Prostate gland (tissue), 2 donors: Measurements from ENCODE around the gene LIMS3.
"Not testable (repeated sequence)": the region's sequence is repeated elsewhere in the genome, so short reads cannot be mapped to it uniquely, and the experiment has no call there.

Source experiments
- POLR2A ChIP-seq: fragments of 450-650 bp; IDR thresholded peaks from one replicate; pipeline ENCODE4 v1.6.1; 2016; ENCODE audit warnings: antibody characterized with exemption, mild to moderate bottlenecking
- TF ChIP-seq, protein P1 (sequence below), 4 experiments: fragments of 200-600 bp in 2 of 4; fragments of 450-650 bp in 2 of 4; sonication (generic) in 2 of 4; IDR thresholded peaks; 1 replicate in 3 of 4; 2 replicates in 1 of 4; pipeline ENCODE4 v1.5.1; 2016 to 2019; ENCODE audit warnings: antibody characterized with exemption in 4 of 4, mild to moderate bottlenecking in 2 of 4, moderate library complexity in 2 of 4

DNA sequence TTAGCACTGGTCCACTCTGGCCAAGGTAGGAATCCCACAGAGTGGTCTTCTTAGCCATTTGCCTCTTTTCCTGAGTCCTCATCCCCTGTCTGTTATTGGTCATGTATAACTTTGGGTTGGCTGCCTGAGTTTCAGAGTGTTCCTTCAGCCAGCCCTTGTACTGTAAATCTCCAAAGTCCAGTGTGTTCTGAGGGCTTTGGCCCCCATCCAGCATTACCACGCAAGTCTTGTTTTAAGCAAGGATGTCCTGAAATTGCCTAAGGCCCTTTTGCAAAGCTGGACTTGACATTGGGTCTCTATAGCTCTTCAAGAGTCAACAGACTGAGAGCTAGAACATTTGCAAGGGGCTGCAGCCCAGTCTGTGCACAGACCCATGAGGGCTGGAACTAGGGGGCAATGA is 68.4 kb downstream of the LIMS3 start:
- not testable (repeated sequence) for TF ChIP-seq POLR2A
- TF ChIP-seq, protein P1, sequence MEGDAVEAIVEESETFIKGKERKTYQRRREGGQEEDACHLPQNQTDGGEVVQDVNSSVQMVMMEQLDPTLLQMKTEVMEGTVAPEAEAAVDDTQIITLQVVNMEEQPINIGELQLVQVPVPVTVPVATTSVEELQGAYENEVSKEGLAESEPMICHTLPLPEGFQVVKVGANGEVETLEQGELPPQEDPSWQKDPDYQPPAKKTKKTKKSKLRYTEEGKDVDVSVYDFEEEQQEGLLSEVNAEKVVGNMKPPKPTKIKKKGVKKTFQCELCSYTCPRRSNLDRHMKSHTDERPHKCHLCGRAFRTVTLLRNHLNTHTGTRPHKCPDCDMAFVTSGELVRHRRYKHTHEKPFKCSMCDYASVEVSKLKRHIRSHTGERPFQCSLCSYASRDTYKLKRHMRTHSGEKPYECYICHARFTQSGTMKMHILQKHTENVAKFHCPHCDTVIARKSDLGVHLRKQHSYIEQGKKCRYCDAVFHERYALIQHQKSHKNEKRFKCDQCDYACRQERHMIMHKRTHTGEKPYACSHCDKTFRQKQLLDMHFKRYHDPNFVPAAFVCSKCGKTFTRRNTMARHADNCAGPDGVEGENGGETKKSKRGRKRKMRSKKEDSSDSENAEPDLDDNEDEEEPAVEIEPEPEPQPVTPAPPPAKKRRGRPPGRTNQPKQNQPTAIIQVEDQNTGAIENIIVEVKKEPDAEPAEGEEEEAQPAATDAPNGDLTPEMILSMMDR (IDR thresholded peaks at IDR 0.05) = not testable (repeated sequence)
